Breast epithelium (tissue), 4 donors: ENCODE results near the gene FAXDC2. TPM values are rescaled to one million over a fixed set of nuclear protein-coding genes. Genes with fewer than 3 reads are reported as not detected.

Experiments
- DNase-seq, 2 donors: peaks; one replicate each; pipeline ENCODE4 v3.0.0-alpha.2; 2019; ENCODE audit warnings: low spot score in 2 of 2
- H3K27ac ChIP-seq, 2 donors: fragments of 200-600 bp; sonication (generic) in 1 of 2; one replicate each; pipeline ENCODE4 v1.5.1; 2016 to 2019; ENCODE audit warnings: mild to moderate bottlenecking in 1 of 2
- H3K27me3 ChIP-seq, 2 donors: fragments of 200-600 bp; sonication (generic) in 1 of 2; one replicate each; pipeline versions ENCODE4 v1.5.1 to v1.6.0; 2017 to 2019; ENCODE audit warnings: control low read depth in 1 of 2, mild to moderate bottlenecking in 1 of 2
- H3K36me3 ChIP-seq: fragments of 200-600 bp; one replicate; pipeline ENCODE4 v1.5.1; 2019
- H3K4me1 ChIP-seq, 2 donors: fragments of 200-600 bp; sonication (generic); one replicate each; pipeline ENCODE4 v1.5.1; 2016 to 2019; ENCODE audit warnings: control low read depth in 1 of 2
- H3K4me3 ChIP-seq, 3 donors: fragments of 200-600 bp; sonication (generic); 1 replicate in 2 of 3; 2 replicates in 1 of 3; pipeline ENCODE4 v1.5.1; 2016 to 2019; ENCODE audit warnings: mild to moderate bottlenecking in 3 of 3, moderate library complexity in 2 of 3
- H3K9me3 ChIP-seq, 2 donors: fragments of 200-600 bp; sonication (generic) in 1 of 2; one replicate each; pipeline ENCODE4 v1.5.1; 2016 to 2019; ENCODE audit warnings: control low read depth in 1 of 2
- POLR2A ChIP-seq: fragments of 450-650 bp; IDR thresholded peaks from one replicate; pipeline ENCODE4 v1.6.1; 2016; ENCODE audit warnings: antibody characterized with exemption, mild to moderate bottlenecking, moderate library complexity
- POLR2AphosphoS5 ChIP-seq, 3 donors: sonication (generic); formaldehyde crosslinking; IDR thresholded peaks; one replicate each; pipeline ENCODE4 v1.6.1; 2017; ENCODE audit warnings: antibody characterized with exemption in 3 of 3
- intact Hi-C: fragments of 100-400 bp; cut with DNase I; formaldehyde crosslinking; loops from one replicate; pipeline ENCODE4 v1.15.1; 2023; ENCODE audit warnings: low total_unique reads
- total RNA-seq, 3 donors: library from RNA; depleted of rRNA; stranded (reverse); fragments of >200 nt; gene quantifications; one replicate each; pipeline ENCODE4 v1.1.0, GENCODE V29; 2016
- TF ChIP-seq, protein P1 (sequence below), 3 donors: fragments of 450-650 bp; IDR thresholded peaks; one replicate each; pipeline ENCODE4 v1.5.1; 2016 to 2017; ENCODE audit warnings: antibody characterized with exemption in 3 of 3, mild to moderate bottlenecking in 3 of 3, moderate library complexity in 3 of 3

The FAXDC2 gene, protein sequence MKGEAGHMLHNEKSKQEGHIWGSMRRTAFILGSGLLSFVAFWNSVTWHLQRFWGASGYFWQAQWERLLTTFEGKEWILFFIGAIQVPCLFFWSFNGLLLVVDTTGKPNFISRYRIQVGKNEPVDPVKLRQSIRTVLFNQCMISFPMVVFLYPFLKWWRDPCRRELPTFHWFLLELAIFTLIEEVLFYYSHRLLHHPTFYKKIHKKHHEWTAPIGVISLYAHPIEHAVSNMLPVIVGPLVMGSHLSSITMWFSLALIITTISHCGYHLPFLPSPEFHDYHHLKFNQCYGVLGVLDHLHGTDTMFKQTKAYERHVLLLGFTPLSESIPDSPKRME
- total RNA-seq: 100 to 1,000 TPM in 1 of 3 donors, 10 to 100 TPM in 2; 43.9 to 117 (median 52.5) TPM

DNA sequence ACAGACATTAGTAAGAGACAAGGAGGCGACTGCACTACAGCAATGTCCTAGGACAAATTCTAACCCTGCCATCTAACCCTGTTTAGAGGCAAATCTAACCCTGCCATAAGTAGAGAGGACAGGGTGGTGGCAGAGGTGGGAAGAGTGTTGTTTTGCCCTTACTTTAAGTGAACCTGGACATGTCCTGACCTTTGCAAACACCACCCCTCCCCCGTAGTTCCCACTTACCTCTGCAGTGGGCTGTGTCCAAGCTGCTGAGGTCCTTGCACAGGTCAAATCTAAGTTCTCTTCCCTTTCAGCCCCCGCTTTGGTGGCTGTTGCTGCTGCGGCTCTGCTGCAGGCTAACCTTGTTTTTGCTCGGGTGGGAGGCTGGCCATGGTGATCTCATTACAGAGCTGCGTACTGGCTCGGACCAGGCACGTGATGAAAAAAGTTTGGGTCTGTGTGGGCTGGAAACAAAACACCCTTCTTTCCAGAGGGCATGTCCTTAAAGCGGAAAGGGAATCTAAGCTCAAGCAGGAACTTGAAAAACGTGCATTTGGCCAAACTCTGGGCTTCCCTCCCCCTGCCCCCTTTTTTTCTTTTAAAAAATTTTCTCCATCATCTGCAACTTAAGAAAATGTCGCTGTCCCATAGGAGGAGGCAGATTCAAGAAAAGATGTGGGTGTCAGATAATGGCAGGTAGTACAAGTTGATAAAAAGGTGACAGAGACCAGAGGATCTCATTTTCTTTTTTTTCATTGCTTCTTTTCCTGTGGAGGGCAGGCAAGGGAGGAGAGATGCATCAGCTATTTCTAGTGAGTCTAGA, at the start of gene FAXDC2:
FAXDC2 (minus strand) TSS at position 349 of the 808 bp plus-strand sequence. CDS start 12,425 bp downstream, outside the sequence.
- no peaks in the 10 kb centered on the region for H3K27me3 ChIP-seq
- peak within 1 kb of the TSS; percentile 85 to 86 for H3K27ac ChIP-seq
- H3K4me1 ChIP-seq: peaks cover 4% of the 10 kb centered on the region in 2 donors
- peak within 1 kb of the TSS; percentile 62 to 66 (median 66) for H3K4me3 ChIP-seq
- H3K36me3 ChIP-seq: no peaks in the 10 kb centered on the region
- DNase-seq: peak; percentile 63 to 77
- H3K9me3 ChIP-seq: no peaks in the 10 kb centered on the region
- intact Hi-C loops: no loop called here
- TF ChIP-seq POLR2A: no peak
- peak in 2 of 3 donors; percentile 48 to 61 for TF ChIP-seq POLR2AphosphoS5 (IDR thresholded peaks at IDR 0.05)
- TF ChIP-seq, protein P1, sequence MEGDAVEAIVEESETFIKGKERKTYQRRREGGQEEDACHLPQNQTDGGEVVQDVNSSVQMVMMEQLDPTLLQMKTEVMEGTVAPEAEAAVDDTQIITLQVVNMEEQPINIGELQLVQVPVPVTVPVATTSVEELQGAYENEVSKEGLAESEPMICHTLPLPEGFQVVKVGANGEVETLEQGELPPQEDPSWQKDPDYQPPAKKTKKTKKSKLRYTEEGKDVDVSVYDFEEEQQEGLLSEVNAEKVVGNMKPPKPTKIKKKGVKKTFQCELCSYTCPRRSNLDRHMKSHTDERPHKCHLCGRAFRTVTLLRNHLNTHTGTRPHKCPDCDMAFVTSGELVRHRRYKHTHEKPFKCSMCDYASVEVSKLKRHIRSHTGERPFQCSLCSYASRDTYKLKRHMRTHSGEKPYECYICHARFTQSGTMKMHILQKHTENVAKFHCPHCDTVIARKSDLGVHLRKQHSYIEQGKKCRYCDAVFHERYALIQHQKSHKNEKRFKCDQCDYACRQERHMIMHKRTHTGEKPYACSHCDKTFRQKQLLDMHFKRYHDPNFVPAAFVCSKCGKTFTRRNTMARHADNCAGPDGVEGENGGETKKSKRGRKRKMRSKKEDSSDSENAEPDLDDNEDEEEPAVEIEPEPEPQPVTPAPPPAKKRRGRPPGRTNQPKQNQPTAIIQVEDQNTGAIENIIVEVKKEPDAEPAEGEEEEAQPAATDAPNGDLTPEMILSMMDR (IDR thresholded peaks at IDR 0.05): no peak

DNA sequence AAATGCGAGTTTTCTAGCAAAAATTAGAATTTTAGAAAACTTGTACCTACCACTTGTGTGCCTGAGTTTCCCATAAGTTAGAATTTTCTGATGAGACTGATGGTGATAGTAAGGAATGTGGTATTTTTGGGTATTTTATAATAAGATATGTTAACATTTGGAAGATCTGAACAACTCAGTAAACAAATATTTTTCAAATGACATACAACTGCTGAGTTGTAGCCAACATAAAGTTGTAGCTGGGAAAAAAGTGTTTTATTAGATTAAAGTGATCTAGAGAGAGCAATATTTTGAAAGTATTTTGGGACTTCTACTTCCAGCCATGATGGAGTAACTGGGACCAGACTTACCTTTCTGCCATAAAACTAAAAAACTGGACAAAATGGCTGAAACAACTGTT, 49.7 kb upstream of the FAXDC2 start:
- intact Hi-C loops: no loop called here
- Histone ChIP-seq H3K27me3 (no peaks in the 10 kb centered on the region), H3K36me3 (no peaks in the 10 kb centered on the region), H3K27ac (peak overlapping the region; percentile 1 to 52), H3K9me3 (no peaks in the 10 kb centered on the region), H3K4me3 (no peak overlapping the region), H3K4me1 (no peaks in the 10 kb centered on the region)
- no peak for DNase-seq
- TF ChIP-seq, protein P1 (IDR thresholded peaks at IDR 0.05): no peak
- TF ChIP-seq POLR2AphosphoS5 (IDR thresholded peaks at IDR 0.05): no peak
- no peak for TF ChIP-seq POLR2A

DNA sequence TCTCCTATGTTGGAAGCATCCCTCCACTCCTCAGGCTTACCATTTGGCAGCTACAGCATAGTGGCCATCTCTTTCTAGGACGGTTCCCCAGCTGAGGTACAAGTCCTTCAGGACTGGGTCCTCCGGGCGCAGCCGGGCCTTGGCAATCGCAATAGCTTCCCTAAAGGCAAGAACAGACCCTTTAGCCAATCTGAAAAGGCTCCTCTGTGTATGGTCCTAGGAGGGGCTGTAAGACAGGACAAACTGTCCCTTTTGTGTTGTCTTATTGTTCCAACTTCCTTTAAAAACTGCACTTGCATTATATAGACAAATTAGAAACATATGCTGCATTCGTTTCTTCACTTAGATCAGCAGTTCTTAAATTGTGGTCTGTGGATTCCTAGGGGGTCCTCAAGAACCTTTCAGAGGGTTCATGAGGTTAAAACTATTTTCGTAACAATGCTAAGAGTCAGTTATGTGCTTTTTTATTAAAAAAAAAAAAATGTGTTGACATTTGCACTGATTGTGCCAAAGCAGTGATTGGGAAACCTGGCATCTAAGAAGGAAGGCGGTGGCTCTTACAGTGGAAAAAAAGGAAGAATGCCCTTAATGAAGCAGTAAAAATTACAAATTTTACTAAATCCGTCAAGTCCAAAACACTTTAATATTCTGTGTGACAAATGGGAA, 48.9 kb upstream of the FAXDC2 start:
- Histone ChIP-seq H3K9me3 (no peaks in the 10 kb centered on the region), H3K4me1 (no peaks in the 10 kb centered on the region), H3K27ac (peak overlapping the region; percentile 65 to 75), H3K27me3 (no peaks in the 10 kb centered on the region), H3K4me3 (peak overlapping the region in 1 of 3 donors; percentile 0), H3K36me3 (no peaks in the 10 kb centered on the region)
- TF ChIP-seq, protein P1 (IDR thresholded peaks at IDR 0.05): no peak
- TF ChIP-seq POLR2AphosphoS5 (IDR thresholded peaks at IDR 0.05) (no peak), POLR2A (no peak)
- intact Hi-C loops: no loop called here
- no peak for DNase-seq

DNA sequence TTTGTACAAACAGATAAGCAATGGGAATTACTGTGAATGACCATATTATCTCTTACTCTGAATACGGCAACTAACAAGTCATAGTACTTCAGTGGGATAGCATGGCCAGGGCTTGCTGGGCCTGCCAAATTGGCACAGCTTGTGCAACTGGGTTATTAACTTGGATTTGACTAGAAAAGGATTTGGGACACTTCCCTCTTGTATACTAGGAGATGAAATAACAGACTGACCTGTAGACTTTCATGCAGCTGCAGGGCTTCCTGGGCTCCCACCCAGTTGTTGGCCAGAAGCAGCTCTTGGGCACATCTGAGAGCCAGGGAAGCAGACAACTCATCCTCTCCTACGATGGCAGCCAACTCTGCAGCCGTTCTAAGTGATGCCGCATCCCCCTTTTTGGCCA, 47.8 kb upstream of the FAXDC2 start:
- Histone ChIP-seq H3K4me1 (no peaks in the 10 kb centered on the region), H3K27me3 (no peaks in the 10 kb centered on the region), H3K27ac (peak overlapping the region; percentile 40 to 65), H3K9me3 (no peaks in the 10 kb centered on the region), H3K4me3 (peak overlapping the region in 1 of 3 donors; percentile 0), H3K36me3 (no peaks in the 10 kb centered on the region)
- TF ChIP-seq POLR2AphosphoS5 (IDR thresholded peaks at IDR 0.05) (no peak), POLR2A (no peak)
- TF ChIP-seq, protein P1 (IDR thresholded peaks at IDR 0.05): no peak
- DNase-seq: no peak
- intact Hi-C loops: no loop called here
